Measurements from ENCODE around the gene APLNR. TPM values are rescaled to one million over a fixed set of nuclear protein-coding genes. Genes with fewer than 3 reads are reported as not detected.
"Not testable (repeated sequence)": the region's sequence is repeated elsewhere in the genome, so short reads cannot be mapped to it uniquely, and the experiment has no call there.

The APLNR gene
- 1 to 10 TPM; 1.8 to 4.3 TPM for total RNA-seq

GRCh38 chr11:57237204-57237681 is at the start of gene APLNR:
Gene APLNR, minus strand, starts transcription at chr11:57237250. Its CDS starts 246 bp downstream, at chr11:57237004.
- no peak for TF ChIP-seq CTCF (IDR thresholded peaks at IDR 0.05)
- H3K36me3 ChIP-seq, result no peaks in the 10 kb centered on the region
- no peak for DNase-seq (ENCODE audit: low spot score)
- no peaks in the 10 kb centered on the region for H3K4me1 ChIP-seq (ENCODE audit: control insufficient read depth in 1 of 2, low read depth in 2 of 2)
- H3K9me3 ChIP-seq, result no peaks in the 10 kb centered on the region
- H3K4me3 ChIP-seq, result no peak within 1 kb of the TSS
- no peak for ATAC-seq (ENCODE audit: insufficient number of reproducible peaks, low FRiP score, low read depth)
- H3K27me3 ChIP-seq (replicated peaks; ENCODE audit: insufficient read depth), result no peaks in the 10 kb centered on the region
- no peak within 1 kb of the TSS for H3K27ac ChIP-seq

GRCh38 chr11:57283231-57283990 is 46.4 kb upstream of the APLNR start:
- DNase-seq (ENCODE audit: low spot score) (no peak), ATAC-seq (ENCODE audit: insufficient number of reproducible peaks, low FRiP score, low read depth) (no peak)
- H3K4me1 ChIP-seq (ENCODE audit: control insufficient read depth in 1 of 2, low read depth in 2 of 2), result no peaks in the 10 kb centered on the region
- no peak overlapping the region for H3K27ac ChIP-seq
- H3K36me3 ChIP-seq, result no peaks in the 10 kb centered on the region
- no peak overlapping the region for H3K4me3 ChIP-seq
- TF ChIP-seq CTCF (IDR thresholded peaks at IDR 0.05), result no peak
- no peaks in the 10 kb centered on the region for H3K9me3 ChIP-seq
- no peaks in the 10 kb centered on the region for H3K27me3 ChIP-seq (replicated peaks; ENCODE audit: insufficient read depth)

- H3K27ac ChIP-seq; H3K4me1 ChIP-seq (ENCODE audit: control insufficient read depth in 1 of 2, low read depth in 2 of 2); H3K27me3 ChIP-seq (replicated peaks; ENCODE audit: insufficient read depth); ATAC-seq (ENCODE audit: insufficient number of reproducible peaks, low FRiP score, low read depth); H3K9me3 ChIP-seq; H3K4me3 ChIP-seq; DNase-seq (ENCODE audit: low spot score); H3K36me3 ChIP-seq: not testable (repeated sequence)
These were observed 44.5 kb upstream of the APLNR start for GRCh38 chr11:57281546-57281945.

- no peaks in the 10 kb centered on the region for H3K27me3 ChIP-seq (replicated peaks; ENCODE audit: insufficient read depth)
- no peak for TF ChIP-seq CTCF (IDR thresholded peaks at IDR 0.05)
- H3K9me3 ChIP-seq, result no peaks in the 10 kb centered on the region
- no peaks in the 10 kb centered on the region for H3K36me3 ChIP-seq
- DNase-seq (ENCODE audit: low spot score) (no peak), ATAC-seq (ENCODE audit: insufficient number of reproducible peaks, low FRiP score, low read depth) (no peak)
- H3K4me1 ChIP-seq (ENCODE audit: control insufficient read depth in 1 of 2, low read depth in 2 of 2), result no peaks in the 10 kb centered on the region
- no peak overlapping the region for H3K27ac ChIP-seq
- H3K4me3 ChIP-seq, result no peak overlapping the region
These were observed 42.1 kb upstream of the APLNR start for GRCh38 chr11:57279116-57279515.

- ATAC-seq (ENCODE audit: insufficient number of reproducible peaks, low FRiP score, low read depth), result no peak
- TF ChIP-seq CTCF (IDR thresholded peaks at IDR 0.05), result no peak
- no peaks in the 10 kb centered on the region for H3K4me1 ChIP-seq (ENCODE audit: control insufficient read depth in 1 of 2, low read depth in 2 of 2)
- H3K36me3 ChIP-seq, result no peaks in the 10 kb centered on the region
- no peaks in the 10 kb centered on the region for H3K27me3 ChIP-seq (replicated peaks; ENCODE audit: insufficient read depth)
- no peak overlapping the region for H3K4me3 ChIP-seq
- no peak overlapping the region for H3K27ac ChIP-seq
- DNase-seq (ENCODE audit: low spot score), result no peak
- no peaks in the 10 kb centered on the region for H3K9me3 ChIP-seq
These were observed 41.7 kb upstream of the APLNR start for GRCh38 chr11:57278721-57279095.

All from thoracic aorta (tissue), 2 donors.